Measurements from ENCODE around the gene NKX6-2.
"Not testable (repeated sequence)": the region's sequence is repeated elsewhere in the genome, so short reads cannot be mapped to it uniquely, and the experiment has no call there.

The NKX6-2 gene

GRCh38 chr10:132755166-132755711 is 30.7 kb downstream of the NKX6-2 start:
- no peak for DNase-seq (ENCODE audit: low spot score)

GRCh38 chr10:132754071-132754470 is 31.9 kb downstream of the NKX6-2 start:
- DNase-seq (ENCODE audit: low spot score) = no peak

GRCh38 chr10:132753596-132753995 is 32.4 kb downstream of the NKX6-2 start:
- DNase-seq (ENCODE audit: low spot score) = no peak

- no peak for DNase-seq (ENCODE audit: low spot score)
Observed at GRCh38 chr10:132752961-132753360, 33.0 kb downstream of the NKX6-2 start.

- no peak for DNase-seq (ENCODE audit: low spot score)
Observed at GRCh38 chr10:132752378-132752777, 33.6 kb downstream of the NKX6-2 start.

GRCh38 chr10:132750936-132751335 is 35.0 kb downstream of the NKX6-2 start:
- DNase-seq (ENCODE audit: low spot score) = no peak

GRCh38 chr10:132749371-132749795 is 36.6 kb downstream of the NKX6-2 start:
- DNase-seq (ENCODE audit: low spot score) = no peak

- no peak for DNase-seq (ENCODE audit: low spot score)
Observed at GRCh38 chr10:132748545-132749370, 37.2 kb downstream of the NKX6-2 start.

GRCh38 chr10:132748135-132748534 is 37.8 kb downstream of the NKX6-2 start:
- DNase-seq (ENCODE audit: low spot score) = no peak

GRCh38 chr10:132746801-132747625 is 38.9 kb downstream of the NKX6-2 start:
- DNase-seq (ENCODE audit: low spot score) = no peak

- no peak for DNase-seq (ENCODE audit: low spot score)
Observed at GRCh38 chr10:132746386-132746785, 39.6 kb downstream of the NKX6-2 start.

GRCh38 chr10:132745971-132746370 is 40.0 kb downstream of the NKX6-2 start:
- DNase-seq (ENCODE audit: low spot score) = no peak

- DNase-seq (ENCODE audit: low spot score) = no peak
Observed at GRCh38 chr10:132745511-132745910, 40.4 kb downstream of the NKX6-2 start.

- DNase-seq (ENCODE audit: low spot score) = no peak
Observed at GRCh38 chr10:132744839-132745238, 41.1 kb downstream of the NKX6-2 start.

GRCh38 chr10:132743925-132744490 is 41.9 kb downstream of the NKX6-2 start:
- no peak for DNase-seq (ENCODE audit: low spot score)

GRCh38 chr10:132743196-132743924 is 42.6 kb downstream of the NKX6-2 start:
- DNase-seq (ENCODE audit: low spot score) = not testable (repeated sequence)

GRCh38 chr10:132742837-132743194 is 43.1 kb downstream of the NKX6-2 start:
- no peak for DNase-seq (ENCODE audit: low spot score)

GRCh38 chr10:132742167-132742836 is 43.6 kb downstream of the NKX6-2 start:
- DNase-seq (ENCODE audit: low spot score) = no peak

GRCh38 chr10:132740588-132740987 is 45.4 kb downstream of the NKX6-2 start:
- DNase-seq (ENCODE audit: low spot score) = no peak

GRCh38 chr10:132739225-132739613 is 46.7 kb downstream of the NKX6-2 start:
- DNase-seq (ENCODE audit: low spot score) = no peak
